ENCODE data around the gene MC2R.

GRCh38 chr18:13868501-13869271 lies 46.6 kb downstream of the MC2R start:
- TF ChIP-seq POLR2A (IDR thresholded peaks at IDR 0.05) = no peak
- no peak for TF ChIP-seq CTCF (IDR thresholded peaks at IDR 0.05)

Measured in thyroid gland (tissue), 4 donors.